Neural crest cell (in vitro differentiated cells): ENCODE measurements around the gene SLC26A1. TPM values are rescaled to one million over a fixed set of nuclear protein-coding genes. Genes with fewer than 3 reads are reported as not detected.
A peak's percentile ranks its signal among the peaks of the same experiment; 100 is the strongest.

ENCODE experiments used
- DNase-seq: peaks from one replicate; pipeline ENCODE4 v3.0.0; 2021; ENCODE audit warnings: low read depth, mixed read lengths, low spot score
- H3K27ac Mint-ChIP-seq: one replicate; pipeline ENCODE4 v1.8.0; 2021; ENCODE audit warnings: mild to moderate bottlenecking, mixed read lengths; ENCODE audit not compliant: unreplicated experiment
- H3K27me3 Mint-ChIP-seq: 2 replicates; pipeline ENCODE4 v1.8.0; 2021; ENCODE audit warnings: low read depth, mild to moderate bottlenecking, mixed read lengths
- H3K36me3 Mint-ChIP-seq: 2 replicates; pipeline ENCODE4 v1.8.0; 2021; ENCODE audit warnings: low read depth, mild to moderate bottlenecking, mixed read lengths
- H3K4me1 Mint-ChIP-seq: 2 replicates; pipeline ENCODE4 v1.8.0; 2021; ENCODE audit warnings: mixed read lengths
- H3K4me3 Mint-ChIP-seq: one replicate; pipeline ENCODE4 v1.8.0; 2021; ENCODE audit warnings: mild to moderate bottlenecking, mixed read lengths
- H3K9me3 Mint-ChIP-seq: 2 replicates; pipeline ENCODE4 v1.8.0; 2021; ENCODE audit warnings: mixed read lengths
- CTCF ChIP-seq: fragments of 200-600 bp; sonication (generic); conservative IDR thresholded peaks from 2 replicates; pipeline ENCODE4 v1.5.0; 2021; ENCODE audit warnings: antibody characterized with exemption, mild to moderate bottlenecking
- total RNA-seq: library from RNA; stranded (reverse); gene quantifications from 2 replicates; pipeline ENCODE4 v1.2.1, GENCODE V29; 2021

Gene SLC26A1
- total RNA-seq, 1 donor from 2014 or later: 0.84 TPM

GRCh38 chr4:973431-974397, 19.5 kb downstream of the SLC26A1 start, which contains the start of gene DGKQ:
TSS of gene DGKQ (minus strand) at chr4:973569. CDS start at chr4:973482, 87 bp downstream.
- H3K9me3 Mint-ChIP-seq: no peaks in the 10 kb centered on the region
- no peaks in the 10 kb centered on the region for H3K4me1 Mint-ChIP-seq
- no peak within 1 kb of the TSS for H3K27ac Mint-ChIP-seq
- H3K4me3 Mint-ChIP-seq: peak within 1 kb of the TSS; percentile 6
- no peak for TF ChIP-seq CTCF
- peak; percentile 76 for DNase-seq
- no peaks in the 10 kb centered on the region for H3K27me3 Mint-ChIP-seq
- no peaks in the 10 kb centered on the region for H3K36me3 Mint-ChIP-seq

GRCh38 chr4:972651-973424, 20.4 kb downstream of the SLC26A1 start:
- peak overlapping the region; percentile 6 for H3K4me3 Mint-ChIP-seq

GRCh38 chr4:971666-972500, 21.3 kb downstream of the SLC26A1 start:
- no peaks in the 10 kb centered on the region for H3K4me1 Mint-ChIP-seq
- H3K27ac Mint-ChIP-seq: no peak overlapping the region
- H3K4me3 Mint-ChIP-seq: peak overlapping the region; percentile 6
- no peaks in the 10 kb centered on the region for H3K9me3 Mint-ChIP-seq
- H3K36me3 Mint-ChIP-seq: no peaks in the 10 kb centered on the region
- no peak for DNase-seq
- no peaks in the 10 kb centered on the region for H3K27me3 Mint-ChIP-seq
- no peak for TF ChIP-seq CTCF

More at GRCh38 chr4:972651-973424, 20.4 kb downstream of the SLC26A1 start:
- DNase-seq: no peak
- Mint-ChIP-seq H3K27ac (no peak overlapping the region), H3K36me3 (no peaks in the 10 kb centered on the region), H3K9me3 (no peaks in the 10 kb centered on the region), H3K27me3 (no peaks in the 10 kb centered on the region), H3K4me1 (no peaks in the 10 kb centered on the region)
- no peak for TF ChIP-seq CTCF

DNA sequence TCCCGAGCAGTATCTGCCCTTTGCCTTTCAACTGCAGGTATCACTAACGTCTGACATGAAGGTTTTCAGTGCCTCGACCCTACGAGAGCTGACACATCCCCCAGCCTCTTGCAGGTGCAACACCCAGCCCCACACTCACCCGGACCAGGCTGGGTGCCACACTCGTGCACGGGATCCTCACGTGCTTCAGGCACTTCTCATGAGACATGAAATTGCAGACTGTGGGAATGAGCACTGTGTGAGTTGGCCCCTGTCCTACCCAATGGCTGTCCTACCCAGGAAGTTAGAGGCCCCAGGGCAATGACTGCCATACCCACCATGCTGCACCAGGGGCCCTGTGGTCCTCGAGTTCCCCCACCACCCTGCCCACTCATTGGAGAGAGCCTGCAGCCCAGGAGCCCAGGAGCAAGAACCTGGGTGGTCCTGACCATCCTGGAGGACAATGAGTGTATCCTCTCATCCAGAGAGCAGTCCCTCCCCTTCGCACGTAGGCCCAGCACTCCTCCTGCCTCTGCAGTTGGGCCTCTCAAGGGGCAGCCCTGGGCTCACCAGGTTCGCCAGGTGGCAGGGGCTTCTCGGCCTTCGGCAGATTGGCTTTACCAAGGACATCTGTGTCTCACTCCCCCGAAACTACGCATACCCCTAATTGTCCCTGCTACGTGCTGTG, 22.2 kb downstream of the SLC26A1 start:
- Mint-ChIP-seq H3K27ac (no peak overlapping the region), H3K9me3 (no peaks in the 10 kb centered on the region), H3K4me3 (peak overlapping the region; percentile 64), H3K27me3 (no peaks in the 10 kb centered on the region), H3K4me1 (no peaks in the 10 kb centered on the region), H3K36me3 (no peaks in the 10 kb centered on the region)
- no peak for DNase-seq
- no peak for TF ChIP-seq CTCF
